WTC11 (cell line): ENCODE results near the gene C2orf72. TPM values are rescaled to one million over a fixed set of nuclear protein-coding genes. Genes with fewer than 3 reads are reported as not detected.

Experiments used
- ATAC-seq: fragments of 200-7000 bp; cut with Tn5 transposase; 2 replicates; pipeline ENCODE4 v1.10.0; 2021; ENCODE audit warnings: mild to moderate bottlenecking, moderate library complexity
- CTCF ChIA-PET: fragments of 300-600 bp; sonication (Branson Sonifier 250); formaldehyde crosslinking; loops from one replicate; lab custom pipeline; 2021; ENCODE audit warnings: antibody characterized with exemption; lab: Charles Lee
- POLR2A ChIA-PET: fragments of 350-600 bp; sonication (Branson Sonifier 250); formaldehyde crosslinking; loops from one replicate; lab custom pipeline; 2021; ENCODE audit warnings: antibody characterized with exemption; lab: Charles Lee
- DNase-seq: peaks from one replicate; pipeline ENCODE4 v3.0.0; 2021; ENCODE audit warnings: low spot score
- H3K27ac Mint-ChIP-seq: 2 replicates; pipeline ENCODE4 v1.8.0; 2021; ENCODE audit warnings: mixed read lengths
- H3K27me3 Mint-ChIP-seq: 2 replicates; pipeline ENCODE4 v1.8.0; 2021; ENCODE audit warnings: low read depth, mild to moderate bottlenecking, moderate library complexity, mixed read lengths
- H3K36me3 Mint-ChIP-seq: 2 replicates; pipeline ENCODE4 v1.8.0; 2021; ENCODE audit warnings: mixed read lengths
- H3K4me1 Mint-ChIP-seq: 2 replicates; pipeline ENCODE4 v1.8.0; 2022; ENCODE audit warnings: mixed read lengths
- H3K4me3 Mint-ChIP-seq: 2 replicates; pipeline ENCODE4 v1.8.0; 2021; ENCODE audit warnings: mild to moderate bottlenecking, moderate library complexity, mixed read lengths
- H3K9me3 Mint-ChIP-seq: 2 replicates; pipeline ENCODE4 v1.8.0; 2021; ENCODE audit warnings: mixed read lengths
- ATF1 ChIP-seq: sonication (generic); formaldehyde crosslinking; IDR thresholded peaks from 2 replicates; pipeline ENCODE4 v1.8.1; 2023; ENCODE audit warnings: mild to moderate bottlenecking, moderate library complexity, missing genetic modification reagents
- GABPB1 ChIP-seq: sonication (generic); formaldehyde crosslinking; IDR thresholded peaks from 2 replicates; pipeline ENCODE4 v1.8.1; 2023; ENCODE audit warnings: mild to moderate bottlenecking, missing genetic modification reagents
- JAZF1 ChIP-seq: fragments of 250-450 bp; sonication (Bioruptor Pico); IDR thresholded peaks from 2 replicates; pipeline ENCODE4 v1.9.0; 2021; ENCODE audit warnings: moderate library complexity, mild to moderate bottlenecking, inconsistent platforms
- OVOL2 ChIP-seq: fragments of 250-450 bp; sonication (Bioruptor Pico); IDR thresholded peaks from 2 replicates; pipeline ENCODE4 v1.9.0; 2021; ENCODE audit warnings: mild to moderate bottlenecking, borderline replicate concordance
- TP53 ChIP-seq: sonication (generic); formaldehyde crosslinking; IDR thresholded peaks from 2 replicates; pipeline ENCODE4 v1.8.1; 2023; ENCODE audit warnings: mild to moderate bottlenecking, missing genetic modification reagents
- ZNF121 ChIP-seq: sonication (generic); formaldehyde crosslinking; IDR thresholded peaks from 2 replicates; pipeline ENCODE4 v1.8.0; 2023; ENCODE audit warnings: missing genetic modification reagents
- ZNF219 ChIP-seq: sonication (generic); formaldehyde crosslinking; IDR thresholded peaks from 2 replicates; pipeline ENCODE4 v1.8.0; 2023; ENCODE audit warnings: missing genetic modification reagents, mild to moderate bottlenecking, borderline replicate concordance
- ZNF416 ChIP-seq: fragments of 250-450 bp; sonication (Bioruptor Pico); IDR thresholded peaks from 2 replicates; pipeline ENCODE4 v1.9.0; 2021; ENCODE audit warnings: mild to moderate bottlenecking, inconsistent platforms
- ZNF423 ChIP-seq: fragments of 250-450 bp; sonication (Bioruptor Pico); IDR thresholded peaks from 2 replicates; pipeline ENCODE4 v2.1.2; 2022; ENCODE audit warnings: mild to moderate bottlenecking, moderate library complexity
- total RNA-seq: library from RNA; stranded (reverse); gene quantifications from 3 replicates; pipeline ENCODE4 v1.2.3, GENCODE V29; 2021
- TF ChIP-seq, protein P1 (sequence below): fragments of 200-600 bp; IDR thresholded peaks from 2 replicates; pipeline ENCODE4 v1.8.0; 2022; ENCODE audit warnings: antibody characterized with exemption
- TF ChIP-seq, protein P2 (sequence below): sonication (generic); formaldehyde crosslinking; IDR thresholded peaks from 2 replicates; pipeline ENCODE4 v1.8.1; 2023; ENCODE audit warnings: mild to moderate bottlenecking, missing genetic modification reagents, moderate library complexity
- TF ChIP-seq, protein P3 (sequence below): sonication (generic); formaldehyde crosslinking; conservative IDR thresholded peaks from 2 replicates; pipeline ENCODE4 v1.8.1; 2022; ENCODE audit warnings: mild to moderate bottlenecking, missing genetic modification reagents
- TF ChIP-seq, protein P4 (sequence below): sonication (generic); formaldehyde crosslinking; IDR thresholded peaks from 2 replicates; pipeline ENCODE4 v1.8.0; 2023; ENCODE audit warnings: missing genetic modification reagents
- TF ChIP-seq, protein P5 (sequence below): sonication (generic); formaldehyde crosslinking; IDR thresholded peaks from 2 replicates; pipeline ENCODE4 v1.8.0; 2023; ENCODE audit warnings: mild to moderate bottlenecking, missing genetic modification reagents
- TF ChIP-seq, protein P6 (sequence below): sonication (generic); formaldehyde crosslinking; conservative IDR thresholded peaks from 2 replicates; pipeline ENCODE4 v1.8.1; 2023; ENCODE audit warnings: mild to moderate bottlenecking, low read depth, missing genetic modification reagents, moderate library complexity
- TF ChIP-seq, protein P7 (sequence below): sonication (generic); formaldehyde crosslinking; IDR thresholded peaks from 2 replicates; pipeline ENCODE4 v1.8.1; 2023; ENCODE audit warnings: mild to moderate bottlenecking, missing genetic modification reagents, borderline replicate concordance
- TF ChIP-seq, protein P8 (sequence below): sonication (generic); formaldehyde crosslinking; IDR thresholded peaks from 2 replicates; pipeline ENCODE4 v1.8.0; 2022; ENCODE audit warnings: mild to moderate bottlenecking, missing genetic modification reagents
- TF ChIP-seq, protein P9 (sequence below): sonication (generic); formaldehyde crosslinking; IDR thresholded peaks from 2 replicates; pipeline ENCODE4 v1.8.0; 2022; ENCODE audit warnings: mild to moderate bottlenecking, missing genetic modification reagents

Gene C2orf72
- total RNA-seq, 1 experiment from 2014 or later, result 1.7 TPM

DNA sequence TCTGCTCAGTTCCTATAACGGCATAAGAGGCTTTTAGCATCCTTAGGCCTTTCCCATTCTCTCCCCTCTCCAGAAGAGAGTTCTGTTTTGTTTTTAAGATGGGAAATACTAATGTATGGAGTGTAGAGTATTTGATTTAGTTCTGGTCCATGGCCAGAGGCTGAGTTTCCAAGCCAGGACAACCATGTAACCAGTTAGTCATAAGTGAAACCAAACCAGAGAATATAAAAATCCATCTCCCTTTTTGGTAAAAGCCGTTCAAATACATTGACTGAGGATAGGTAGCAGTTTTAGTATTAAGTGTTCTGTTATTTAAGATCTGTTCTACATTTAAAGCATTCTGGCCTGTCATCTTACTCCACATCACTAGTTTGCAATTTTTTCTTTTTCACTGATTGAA is 22.4 kb downstream of the C2orf72 start:
- Mint-ChIP-seq H3K27ac (no peak overlapping the region), H3K36me3 (peaks cover 37% of the 10 kb centered on the region), H3K27me3 (peaks cover 5% of the 10 kb centered on the region), H3K9me3 (no peaks in the 10 kb centered on the region), H3K4me3 (no peak overlapping the region), H3K4me1 (peaks cover 18% of the 10 kb centered on the region)
- ChIA-PET POLR2A (no interaction called here), CTCF (no interaction called here)
- ATAC-seq (no peak), DNase-seq (no peak)
- TF ChIP-seq, protein P1, sequence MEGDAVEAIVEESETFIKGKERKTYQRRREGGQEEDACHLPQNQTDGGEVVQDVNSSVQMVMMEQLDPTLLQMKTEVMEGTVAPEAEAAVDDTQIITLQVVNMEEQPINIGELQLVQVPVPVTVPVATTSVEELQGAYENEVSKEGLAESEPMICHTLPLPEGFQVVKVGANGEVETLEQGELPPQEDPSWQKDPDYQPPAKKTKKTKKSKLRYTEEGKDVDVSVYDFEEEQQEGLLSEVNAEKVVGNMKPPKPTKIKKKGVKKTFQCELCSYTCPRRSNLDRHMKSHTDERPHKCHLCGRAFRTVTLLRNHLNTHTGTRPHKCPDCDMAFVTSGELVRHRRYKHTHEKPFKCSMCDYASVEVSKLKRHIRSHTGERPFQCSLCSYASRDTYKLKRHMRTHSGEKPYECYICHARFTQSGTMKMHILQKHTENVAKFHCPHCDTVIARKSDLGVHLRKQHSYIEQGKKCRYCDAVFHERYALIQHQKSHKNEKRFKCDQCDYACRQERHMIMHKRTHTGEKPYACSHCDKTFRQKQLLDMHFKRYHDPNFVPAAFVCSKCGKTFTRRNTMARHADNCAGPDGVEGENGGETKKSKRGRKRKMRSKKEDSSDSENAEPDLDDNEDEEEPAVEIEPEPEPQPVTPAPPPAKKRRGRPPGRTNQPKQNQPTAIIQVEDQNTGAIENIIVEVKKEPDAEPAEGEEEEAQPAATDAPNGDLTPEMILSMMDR, result no peak
- TF ChIP-seq, protein P2, sequence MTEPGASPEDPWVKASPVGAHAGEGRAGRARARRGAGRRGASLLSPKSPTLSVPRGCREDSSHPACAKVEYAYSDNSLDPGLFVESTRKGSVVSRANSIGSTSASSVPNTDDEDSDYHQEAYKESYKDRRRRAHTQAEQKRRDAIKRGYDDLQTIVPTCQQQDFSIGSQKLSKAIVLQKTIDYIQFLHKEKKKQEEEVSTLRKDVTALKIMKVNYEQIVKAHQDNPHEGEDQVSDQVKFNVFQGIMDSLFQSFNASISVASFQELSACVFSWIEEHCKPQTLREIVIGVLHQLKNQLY (CRISPR knock-in tag), result no peak
- no peak for TF ChIP-seq ZNF423 (CRISPR knock-in tag)

DNA sequence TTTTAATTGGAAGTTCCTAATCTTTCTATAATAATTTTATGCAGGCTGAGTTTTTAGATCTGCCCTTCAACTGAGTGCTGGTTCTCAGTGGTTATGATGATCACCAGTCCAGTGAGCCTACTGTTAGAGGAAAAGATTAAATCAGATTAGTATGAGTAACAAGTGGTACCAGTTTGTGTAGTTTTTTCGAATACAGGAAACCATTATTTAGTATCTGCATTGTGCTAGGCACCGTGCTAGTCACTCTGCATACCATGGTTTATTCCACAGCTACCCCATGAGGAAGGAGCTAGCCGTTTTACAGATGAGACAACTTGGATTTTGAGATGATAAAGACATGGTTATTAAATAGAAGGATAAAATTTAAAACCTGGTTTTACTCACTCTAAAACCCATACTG is 25.5 kb downstream of the C2orf72 start:
- no peak for TF ChIP-seq TP53 (CRISPR knock-in tag)
- TF ChIP-seq ZNF416 (CRISPR knock-in tag), result no peak
- TF ChIP-seq, protein P3, sequence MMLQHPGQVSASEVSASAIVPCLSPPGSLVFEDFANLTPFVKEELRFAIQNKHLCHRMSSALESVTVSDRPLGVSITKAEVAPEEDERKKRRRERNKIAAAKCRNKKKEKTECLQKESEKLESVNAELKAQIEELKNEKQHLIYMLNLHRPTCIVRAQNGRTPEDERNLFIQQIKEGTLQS (CRISPR knock-in tag), result no peak
- no peak for TF ChIP-seq OVOL2 (CRISPR knock-in tag)
- no peak for TF ChIP-seq GABPB1 (CRISPR knock-in tag)
- TF ChIP-seq, protein P4, sequence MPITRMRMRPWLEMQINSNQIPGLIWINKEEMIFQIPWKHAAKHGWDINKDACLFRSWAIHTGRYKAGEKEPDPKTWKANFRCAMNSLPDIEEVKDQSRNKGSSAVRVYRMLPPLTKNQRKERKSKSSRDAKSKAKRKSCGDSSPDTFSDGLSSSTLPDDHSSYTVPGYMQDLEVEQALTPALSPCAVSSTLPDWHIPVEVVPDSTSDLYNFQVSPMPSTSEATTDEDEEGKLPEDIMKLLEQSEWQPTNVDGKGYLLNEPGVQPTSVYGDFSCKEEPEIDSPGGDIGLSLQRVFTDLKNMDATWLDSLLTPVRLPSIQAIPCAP (CRISPR knock-in tag), result no peak
- TF ChIP-seq ZNF219 (CRISPR knock-in tag), result no peak
- TF ChIP-seq ATF1 (CRISPR knock-in tag), result no peak
- no peak for TF ChIP-seq ZNF121
- TF ChIP-seq, protein P5, sequence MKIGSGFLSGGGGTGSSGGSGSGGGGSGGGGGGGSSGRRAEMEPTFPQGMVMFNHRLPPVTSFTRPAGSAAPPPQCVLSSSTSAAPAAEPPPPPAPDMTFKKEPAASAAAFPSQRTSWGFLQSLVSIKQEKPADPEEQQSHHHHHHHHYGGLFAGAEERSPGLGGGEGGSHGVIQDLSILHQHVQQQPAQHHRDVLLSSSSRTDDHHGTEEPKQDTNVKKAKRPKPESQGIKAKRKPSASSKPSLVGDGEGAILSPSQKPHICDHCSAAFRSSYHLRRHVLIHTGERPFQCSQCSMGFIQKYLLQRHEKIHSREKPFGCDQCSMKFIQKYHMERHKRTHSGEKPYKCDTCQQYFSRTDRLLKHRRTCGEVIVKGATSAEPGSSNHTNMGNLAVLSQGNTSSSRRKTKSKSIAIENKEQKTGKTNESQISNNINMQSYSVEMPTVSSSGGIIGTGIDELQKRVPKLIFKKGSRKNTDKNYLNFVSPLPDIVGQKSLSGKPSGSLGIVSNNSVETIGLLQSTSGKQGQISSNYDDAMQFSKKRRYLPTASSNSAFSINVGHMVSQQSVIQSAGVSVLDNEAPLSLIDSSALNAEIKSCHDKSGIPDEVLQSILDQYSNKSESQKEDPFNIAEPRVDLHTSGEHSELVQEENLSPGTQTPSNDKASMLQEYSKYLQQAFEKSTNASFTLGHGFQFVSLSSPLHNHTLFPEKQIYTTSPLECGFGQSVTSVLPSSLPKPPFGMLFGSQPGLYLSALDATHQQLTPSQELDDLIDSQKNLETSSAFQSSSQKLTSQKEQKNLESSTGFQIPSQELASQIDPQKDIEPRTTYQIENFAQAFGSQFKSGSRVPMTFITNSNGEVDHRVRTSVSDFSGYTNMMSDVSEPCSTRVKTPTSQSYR (CRISPR knock-in tag), result no peak
- ATAC-seq, result no peak
- ChIA-PET POLR2A (no interaction called here), CTCF (interaction anchor here (1.4 kb wide), 1 partner anchor 10 kb away, joined by 3 read pairs; no protein-coding TSS in a partner anchor)
- peaks cover 12% of the 10 kb centered on the region for H3K4me1 Mint-ChIP-seq
- no peaks in the 10 kb centered on the region for H3K27me3 Mint-ChIP-seq
- H3K9me3 Mint-ChIP-seq, result no peaks in the 10 kb centered on the region
- no peak overlapping the region for H3K4me3 Mint-ChIP-seq
- H3K36me3 Mint-ChIP-seq, result peaks cover 62% of the 10 kb centered on the region
- H3K27ac Mint-ChIP-seq, result no peak overlapping the region
- no peak for DNase-seq

DNA sequence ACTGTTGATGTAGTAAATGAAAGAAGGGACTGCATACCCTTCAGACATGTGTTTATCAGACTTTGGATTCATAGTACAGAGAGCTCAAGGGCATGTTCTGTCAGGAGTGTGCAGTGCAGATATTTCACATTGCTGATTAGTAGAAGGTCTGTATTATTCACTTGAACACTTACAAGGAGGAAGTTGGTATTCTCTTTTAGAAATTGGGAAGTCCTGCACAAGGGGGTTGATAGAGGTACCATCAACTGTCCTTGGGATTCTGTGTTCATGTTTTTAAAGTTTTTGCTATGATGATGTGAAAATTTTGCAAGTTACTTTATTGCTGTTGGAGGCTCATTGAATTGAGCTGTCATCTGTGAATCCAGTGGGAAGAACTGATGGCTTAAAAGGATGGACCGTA is 26.0 kb downstream of the C2orf72 start:
- TF ChIP-seq, protein P6, sequence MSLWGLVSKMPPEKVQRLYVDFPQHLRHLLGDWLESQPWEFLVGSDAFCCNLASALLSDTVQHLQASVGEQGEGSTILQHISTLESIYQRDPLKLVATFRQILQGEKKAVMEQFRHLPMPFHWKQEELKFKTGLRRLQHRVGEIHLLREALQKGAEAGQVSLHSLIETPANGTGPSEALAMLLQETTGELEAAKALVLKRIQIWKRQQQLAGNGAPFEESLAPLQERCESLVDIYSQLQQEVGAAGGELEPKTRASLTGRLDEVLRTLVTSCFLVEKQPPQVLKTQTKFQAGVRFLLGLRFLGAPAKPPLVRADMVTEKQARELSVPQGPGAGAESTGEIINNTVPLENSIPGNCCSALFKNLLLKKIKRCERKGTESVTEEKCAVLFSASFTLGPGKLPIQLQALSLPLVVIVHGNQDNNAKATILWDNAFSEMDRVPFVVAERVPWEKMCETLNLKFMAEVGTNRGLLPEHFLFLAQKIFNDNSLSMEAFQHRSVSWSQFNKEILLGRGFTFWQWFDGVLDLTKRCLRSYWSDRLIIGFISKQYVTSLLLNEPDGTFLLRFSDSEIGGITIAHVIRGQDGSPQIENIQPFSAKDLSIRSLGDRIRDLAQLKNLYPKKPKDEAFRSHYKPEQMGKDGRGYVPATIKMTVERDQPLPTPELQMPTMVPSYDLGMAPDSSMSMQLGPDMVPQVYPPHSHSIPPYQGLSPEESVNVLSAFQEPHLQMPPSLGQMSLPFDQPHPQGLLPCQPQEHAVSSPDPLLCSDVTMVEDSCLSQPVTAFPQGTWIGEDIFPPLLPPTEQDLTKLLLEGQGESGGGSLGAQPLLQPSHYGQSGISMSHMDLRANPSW (CRISPR knock-in tag), result no peak
- TF ChIP-seq, protein P7, sequence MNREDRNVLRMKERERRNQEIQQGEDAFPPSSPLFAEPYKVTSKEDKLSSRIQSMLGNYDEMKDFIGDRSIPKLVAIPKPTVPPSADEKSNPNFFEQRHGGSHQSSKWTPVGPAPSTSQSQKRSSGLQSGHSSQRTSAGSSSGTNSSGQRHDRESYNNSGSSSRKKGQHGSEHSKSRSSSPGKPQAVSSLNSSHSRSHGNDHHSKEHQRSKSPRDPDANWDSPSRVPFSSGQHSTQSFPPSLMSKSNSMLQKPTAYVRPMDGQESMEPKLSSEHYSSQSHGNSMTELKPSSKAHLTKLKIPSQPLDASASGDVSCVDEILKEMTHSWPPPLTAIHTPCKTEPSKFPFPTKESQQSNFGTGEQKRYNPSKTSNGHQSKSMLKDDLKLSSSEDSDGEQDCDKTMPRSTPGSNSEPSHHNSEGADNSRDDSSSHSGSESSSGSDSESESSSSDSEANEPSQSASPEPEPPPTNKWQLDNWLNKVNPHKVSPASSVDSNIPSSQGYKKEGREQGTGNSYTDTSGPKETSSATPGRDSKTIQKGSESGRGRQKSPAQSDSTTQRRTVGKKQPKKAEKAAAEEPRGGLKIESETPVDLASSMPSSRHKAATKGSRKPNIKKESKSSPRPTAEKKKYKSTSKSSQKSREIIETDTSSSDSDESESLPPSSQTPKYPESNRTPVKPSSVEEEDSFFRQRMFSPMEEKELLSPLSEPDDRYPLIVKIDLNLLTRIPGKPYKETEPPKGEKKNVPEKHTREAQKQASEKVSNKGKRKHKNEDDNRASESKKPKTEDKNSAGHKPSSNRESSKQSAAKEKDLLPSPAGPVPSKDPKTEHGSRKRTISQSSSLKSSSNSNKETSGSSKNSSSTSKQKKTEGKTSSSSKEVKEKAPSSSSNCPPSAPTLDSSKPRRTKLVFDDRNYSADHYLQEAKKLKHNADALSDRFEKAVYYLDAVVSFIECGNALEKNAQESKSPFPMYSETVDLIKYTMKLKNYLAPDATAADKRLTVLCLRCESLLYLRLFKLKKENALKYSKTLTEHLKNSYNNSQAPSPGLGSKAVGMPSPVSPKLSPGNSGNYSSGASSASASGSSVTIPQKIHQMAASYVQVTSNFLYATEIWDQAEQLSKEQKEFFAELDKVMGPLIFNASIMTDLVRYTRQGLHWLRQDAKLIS (CRISPR knock-in tag), result no peak
- TF ChIP-seq, protein P8, sequence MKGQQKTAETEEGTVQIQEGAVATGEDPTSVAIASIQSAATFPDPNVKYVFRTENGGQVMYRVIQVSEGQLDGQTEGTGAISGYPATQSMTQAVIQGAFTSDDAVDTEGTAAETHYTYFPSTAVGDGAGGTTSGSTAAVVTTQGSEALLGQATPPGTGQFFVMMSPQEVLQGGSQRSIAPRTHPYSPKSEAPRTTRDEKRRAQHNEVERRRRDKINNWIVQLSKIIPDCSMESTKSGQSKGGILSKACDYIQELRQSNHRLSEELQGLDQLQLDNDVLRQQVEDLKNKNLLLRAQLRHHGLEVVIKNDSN (CRISPR knock-in tag), result no peak
- TF ChIP-seq, protein P9, sequence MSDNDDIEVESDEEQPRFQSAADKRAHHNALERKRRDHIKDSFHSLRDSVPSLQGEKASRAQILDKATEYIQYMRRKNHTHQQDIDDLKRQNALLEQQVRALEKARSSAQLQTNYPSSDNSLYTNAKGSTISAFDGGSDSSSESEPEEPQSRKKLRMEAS (CRISPR knock-in tag), result no peak
- TF ChIP-seq JAZF1 (CRISPR knock-in tag), result no peak
- TF ChIP-seq, all 79 proteins: peak for 0
- DNase-seq (no peak), ATAC-seq (no peak)
- no peak overlapping the region for H3K27ac Mint-ChIP-seq
- no peak overlapping the region for H3K4me3 Mint-ChIP-seq
- H3K4me1 Mint-ChIP-seq, result peaks cover 6% of the 10 kb centered on the region
- H3K9me3 Mint-ChIP-seq, result no peaks in the 10 kb centered on the region
- H3K36me3 Mint-ChIP-seq, result peaks cover 67% of the 10 kb centered on the region
- no peaks in the 10 kb centered on the region for H3K27me3 Mint-ChIP-seq
- POLR2A ChIA-PET, result no interaction called here
- CTCF ChIA-PET, result interaction anchor here (1.4 kb wide), 1 partner anchor 10 kb away, joined by 3 read pairs; no protein-coding TSS in a partner anchor
